GM12892 (cell line): ENCODE measurements around the gene RIC1.

ENCODE experiments used
- POLR2AphosphoS5 ChIP-seq: IDR thresholded peaks from 2 replicates; pipeline ENCODE4 v1.6.1; 2011; ENCODE audit warnings: low read depth, low read length, control low read depth
- TAF1 ChIP-seq: IDR thresholded peaks from 2 replicates; pipeline ENCODE4 v1.6.1; 2011; ENCODE audit warnings: low read depth, mild to moderate bottlenecking, control low read depth, low read length, borderline replicate concordance

GRCh38 chr9:5825223-5825622, 196.3 kb downstream of the RIC1 start:
- no peak for TF ChIP-seq POLR2AphosphoS5
- TF ChIP-seq TAF1: no peak
